Measurements from ENCODE around the gene SLC16A12. TPM values are rescaled to one million over a fixed set of nuclear protein-coding genes. Genes with fewer than 3 reads are reported as not detected.
"Not testable (repeated sequence)": the region's sequence is repeated elsewhere in the genome, so short reads cannot be mapped to it uniquely, and the experiment has no call there.

The SLC16A12 gene
- total RNA-seq, 2 donors from 2014 or later = not detected

DNA sequence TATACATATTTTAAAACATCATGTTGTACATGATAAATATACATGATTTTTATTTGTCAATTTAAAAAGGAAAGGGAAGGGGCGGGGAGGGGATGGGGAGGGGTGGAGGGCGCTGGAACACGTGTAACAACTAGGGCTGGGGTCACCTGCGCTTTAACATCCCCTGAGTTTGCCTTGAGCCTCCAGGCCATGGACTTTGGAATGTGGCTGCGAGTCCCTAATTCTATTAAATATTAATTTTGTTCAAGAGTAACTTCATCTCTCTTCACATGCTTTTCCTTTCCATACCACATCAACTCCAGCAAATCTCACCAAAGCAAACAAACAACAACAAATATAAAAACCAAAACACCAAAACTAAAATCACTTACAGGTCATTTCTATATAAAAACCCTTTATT is 110.4 kb downstream of the SLC16A12 start:
- ATAC-seq (no peak), DNase-seq (ENCODE audit: low spot score in 2 of 2) (no peak)
- peaks cover 0 to 7% of the 10 kb centered on the region in 2 donors for H3K36me3 Mint-ChIP-seq
- H3K27ac Mint-ChIP-seq = no peak overlapping the region
- no peaks in the 10 kb centered on the region for H3K9me3 Mint-ChIP-seq

DNA sequence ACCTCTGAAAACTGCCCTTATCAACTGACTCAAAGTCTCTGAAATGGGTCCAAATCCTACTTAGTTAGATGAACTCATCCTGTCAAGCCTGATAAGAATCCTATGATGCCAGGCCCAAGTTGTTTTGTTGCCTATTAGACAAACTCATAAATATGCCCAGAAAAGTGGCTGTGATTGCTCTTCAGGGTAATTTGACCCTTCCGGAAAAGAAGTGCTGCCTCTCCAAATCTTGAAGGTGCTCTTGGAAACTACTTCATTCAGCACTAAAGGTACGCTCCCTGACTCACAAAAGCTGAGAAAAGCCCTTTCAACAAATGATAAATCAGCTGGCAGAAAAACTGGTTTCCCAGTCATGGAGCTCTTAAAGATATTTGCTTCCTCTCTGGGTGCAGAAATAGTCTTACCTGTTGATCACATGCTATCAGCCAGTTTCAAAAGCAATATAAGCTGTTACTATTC is 114.3 kb downstream of the SLC16A12 start:
- Mint-ChIP-seq H3K9me3 (no peaks in the 10 kb centered on the region), H3K36me3 (peaks cover 2 to 13% of the 10 kb centered on the region in 2 donors), H3K27ac (no peak overlapping the region)
- ATAC-seq (no peak), DNase-seq (ENCODE audit: low spot score in 2 of 2) (no peak)

DNA sequence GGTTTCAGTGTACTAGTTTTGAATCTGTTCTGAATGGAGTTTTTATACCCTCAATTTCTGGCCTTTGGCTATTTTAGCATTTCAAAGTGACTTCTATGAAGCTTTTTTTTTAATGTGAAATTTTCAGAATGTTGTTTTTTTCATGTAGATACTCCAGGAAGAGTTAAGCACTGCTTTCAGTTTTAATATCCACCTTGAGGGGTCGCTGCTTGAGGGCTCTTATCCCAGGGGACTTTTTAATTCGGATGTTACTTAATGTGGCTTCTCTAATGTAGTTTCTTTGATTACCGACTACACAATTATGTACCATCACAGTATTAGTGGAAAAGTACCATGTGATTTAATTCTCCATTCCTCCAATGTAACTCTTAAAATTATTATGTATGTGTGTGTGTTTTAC is 115.8 kb downstream of the SLC16A12 start:
- no peak for DNase-seq (ENCODE audit: low spot score in 2 of 2)
- no peak for ATAC-seq
- no peak overlapping the region for H3K27ac Mint-ChIP-seq
- H3K9me3 Mint-ChIP-seq = no peaks in the 10 kb centered on the region
- peaks cover 12 to 22% of the 10 kb centered on the region in 2 donors for H3K36me3 Mint-ChIP-seq

DNA sequence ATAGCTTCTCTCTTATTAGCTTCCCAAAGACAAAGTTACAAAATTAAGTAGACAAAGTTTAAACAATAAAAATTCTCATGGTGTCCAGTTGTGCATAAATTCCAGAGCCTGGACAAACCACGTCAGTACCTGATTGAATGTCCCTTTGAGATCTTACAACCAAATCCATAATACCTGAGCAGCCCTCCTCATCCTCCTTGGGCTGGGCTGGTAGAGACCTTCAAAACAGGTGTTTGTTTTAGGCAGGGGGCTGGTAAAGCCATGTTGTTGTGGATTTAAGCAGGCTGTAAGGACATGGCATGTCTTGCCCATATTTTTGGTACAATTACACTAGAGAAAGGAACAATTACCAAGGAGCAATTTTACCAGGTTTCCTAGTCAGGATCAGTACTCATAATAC is 118.9 kb downstream of the SLC16A12 start:
- H3K27ac Mint-ChIP-seq = peak overlapping the region in 1 of 2 donors; percentile 91
- peaks cover 7% of the 10 kb centered on the region in 2 donors for H3K9me3 Mint-ChIP-seq

DNA sequence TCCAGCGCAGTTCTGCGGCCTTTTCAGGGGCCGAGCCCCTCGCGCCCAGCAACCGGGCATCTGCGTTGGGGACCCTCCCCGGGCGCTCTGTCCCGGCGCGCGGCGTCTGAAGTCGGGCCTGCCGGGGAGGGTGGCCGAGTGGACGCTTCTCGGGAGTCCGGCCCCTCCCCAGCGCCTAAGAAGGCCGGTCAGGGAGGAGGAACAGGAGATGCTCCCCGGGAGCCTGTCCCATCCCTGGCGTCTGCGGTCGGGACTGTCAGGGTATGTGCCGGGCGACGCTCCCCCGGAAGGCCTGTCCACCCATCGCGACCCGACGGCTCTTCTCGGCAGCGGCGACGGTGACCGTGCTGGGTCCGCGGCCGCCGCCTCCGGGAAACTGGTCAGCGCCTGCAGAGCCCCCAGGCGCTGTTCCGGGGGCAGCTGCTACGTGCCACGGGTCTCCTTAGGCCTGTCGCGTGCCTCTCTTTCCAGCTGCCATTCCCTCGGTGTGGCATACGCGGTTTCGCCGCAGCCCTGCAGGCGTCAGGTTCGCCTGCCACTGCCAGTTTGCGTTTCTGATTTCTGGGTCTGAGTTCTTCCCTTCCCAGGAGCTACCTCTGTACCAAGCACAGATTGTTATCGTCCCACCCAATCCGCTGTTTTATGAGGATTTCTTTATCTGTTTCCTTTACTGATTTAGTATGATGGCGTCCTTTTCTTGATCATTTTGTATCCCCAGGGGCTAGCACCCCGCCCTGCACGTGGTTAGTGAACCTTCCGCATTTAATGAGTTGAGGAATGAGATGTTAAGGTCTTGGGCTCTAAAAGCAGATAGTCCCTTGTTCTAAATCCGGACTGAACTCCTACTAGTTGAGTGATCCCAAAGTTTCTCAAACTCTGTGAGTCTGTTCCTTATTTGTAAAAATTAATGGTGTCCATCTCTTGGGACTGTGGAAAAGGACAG is 120.2 kb downstream of the SLC16A12 start:
- H3K36me3 Mint-ChIP-seq = peaks cover 23% of the 10 kb centered on the region in 2 donors
- H3K27ac Mint-ChIP-seq = peak overlapping the region; percentile 91 to 97
- H3K9me3 Mint-ChIP-seq = peaks cover 7% of the 10 kb centered on the region in 2 donors
- ATAC-seq = peak; percentile 52 to 59
- peak; percentile 26 to 60 for DNase-seq (ENCODE audit: low spot score in 2 of 2)

More for the DNA sequence above, 118.9 kb downstream of the SLC16A12 start:
- peaks cover 23 to 29% of the 10 kb centered on the region in 2 donors for H3K36me3 Mint-ChIP-seq
- ATAC-seq (no peak), DNase-seq (ENCODE audit: low spot score in 2 of 2) (no peak)

DNA sequence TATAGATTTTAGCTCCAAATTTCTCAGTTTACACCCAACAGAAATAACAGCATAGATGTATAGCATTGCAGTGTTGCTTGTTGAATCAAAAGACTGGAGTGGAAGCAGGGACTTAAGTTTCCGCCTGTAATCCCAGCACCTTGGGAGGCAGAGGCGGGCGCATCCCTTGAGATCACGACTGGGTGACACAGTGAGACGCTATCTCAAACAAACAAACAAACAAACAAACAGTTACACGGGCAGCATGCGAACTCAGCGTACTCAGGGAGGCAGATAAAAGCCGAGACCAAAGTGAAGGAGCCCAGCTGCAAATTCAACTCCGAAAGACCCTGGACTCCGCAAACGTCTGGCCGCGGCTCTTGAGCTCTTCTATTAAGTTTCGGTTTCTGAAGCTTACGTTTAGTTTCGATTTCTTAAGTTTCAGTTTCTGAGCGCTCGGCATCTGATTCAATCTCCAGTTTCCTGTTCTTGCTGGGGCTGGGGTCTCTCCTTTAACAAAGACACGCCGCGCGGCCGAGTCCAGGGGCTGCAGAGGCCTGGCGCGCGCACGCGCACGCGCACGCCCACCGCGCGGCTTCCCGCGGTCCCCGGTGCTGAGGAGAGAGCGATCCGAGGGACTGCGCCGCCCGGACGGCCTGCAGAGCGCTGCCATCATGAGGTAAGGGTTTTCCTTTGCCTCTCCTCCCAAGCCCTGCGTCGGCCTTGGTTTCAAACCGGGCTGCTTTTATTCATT is 121.1 kb downstream of the SLC16A12 start, which contains the start of gene IFIT5:
Gene IFIT5, plus strand, starts transcription at position 423 of the 733 bp plus-strand sequence. Its CDS starts 231 bp downstream, at position 654.
- DNase-seq (ENCODE audit: low spot score in 2 of 2) = peak; percentile 61 to 79
- H3K36me3 Mint-ChIP-seq = peaks cover 23% of the 10 kb centered on the region in 2 donors
- H3K27ac Mint-ChIP-seq = peak within 1 kb of the TSS; percentile 91 to 97
- H3K9me3 Mint-ChIP-seq = peaks cover 7% of the 10 kb centered on the region in 2 donors
- peak; percentile 81 to 83 for ATAC-seq

DNA sequence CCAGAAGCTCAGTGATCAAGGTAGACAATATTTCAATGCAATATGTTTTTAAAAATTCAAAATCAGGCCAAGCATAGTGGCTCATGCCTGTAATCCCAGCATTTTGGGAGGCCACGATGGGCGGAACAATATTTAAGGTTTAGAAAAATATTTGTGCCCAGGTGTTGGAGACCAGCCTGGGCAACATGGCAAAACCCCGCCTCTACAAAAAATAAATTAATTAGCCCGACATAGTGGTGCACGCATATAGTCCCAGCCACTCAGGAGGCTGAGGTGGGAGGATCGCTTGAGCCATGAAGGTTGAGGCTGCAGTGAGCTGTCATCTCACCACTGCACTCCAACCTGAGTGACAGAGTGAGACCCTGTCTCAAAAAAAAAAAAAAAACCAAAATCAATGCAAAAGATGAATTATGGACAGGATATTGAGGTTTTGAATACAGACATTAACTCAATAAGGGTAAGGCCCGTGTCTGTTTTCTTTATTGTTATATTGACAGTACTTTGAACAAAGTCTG is 121.9 kb downstream of the SLC16A12 start:
- H3K9me3 Mint-ChIP-seq = peaks cover 7% of the 10 kb centered on the region in 2 donors
- peaks cover 23% of the 10 kb centered on the region in 2 donors for H3K36me3 Mint-ChIP-seq
- H3K27ac Mint-ChIP-seq = peak overlapping the region; percentile 88 to 91
- ATAC-seq (no peak), DNase-seq (ENCODE audit: low spot score in 2 of 2) (no peak)

DNA sequence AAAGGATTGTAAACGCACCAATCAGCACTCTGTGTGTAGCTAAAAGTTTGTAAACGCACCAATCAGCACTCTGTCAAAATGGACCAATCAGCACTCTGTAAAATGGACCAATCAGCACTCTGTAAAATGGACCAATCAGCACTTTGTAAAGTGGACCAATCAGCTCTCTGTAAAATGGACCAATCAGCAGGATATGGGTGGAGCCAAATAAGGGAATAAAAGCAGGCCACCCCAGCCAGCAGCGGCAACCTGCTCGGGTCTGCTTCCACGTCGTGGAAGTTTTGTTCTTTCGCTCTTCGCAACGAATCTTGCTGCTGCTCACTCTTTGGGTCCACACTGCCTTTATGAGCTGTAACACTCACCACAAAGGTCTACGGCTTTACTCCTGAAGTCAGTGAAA is 123.1 kb downstream of the SLC16A12 start:
- not testable (repeated sequence) for H3K9me3 Mint-ChIP-seq; DNase-seq (ENCODE audit: low spot score in 2 of 2); ATAC-seq
- Mint-ChIP-seq H3K27ac (peak overlapping the region in 1 of 2 donors; percentile 81), H3K36me3 (peaks cover 23% of the 10 kb centered on the region in 2 donors)

DNA sequence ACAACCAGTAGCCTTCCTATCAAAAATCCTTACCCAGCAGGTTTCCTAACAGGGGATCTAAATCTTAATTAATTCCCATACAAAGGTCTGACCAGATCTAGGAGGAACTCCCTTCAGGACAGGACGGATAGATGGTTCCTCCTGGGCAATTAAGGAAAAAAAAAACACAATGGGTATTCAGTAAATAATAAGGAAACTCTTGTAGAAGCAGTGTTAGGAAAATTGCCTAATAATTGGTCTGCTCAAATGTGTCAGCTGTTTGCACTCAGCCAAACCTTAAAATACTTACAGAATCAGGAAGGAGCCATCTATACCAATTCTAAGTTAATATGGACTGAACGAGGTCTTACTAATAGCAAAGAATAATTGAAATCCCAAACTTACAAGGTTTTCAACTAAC is 124.3 kb downstream of the SLC16A12 start:
- not testable (repeated sequence) for H3K27ac Mint-ChIP-seq; DNase-seq (ENCODE audit: low spot score in 2 of 2); H3K9me3 Mint-ChIP-seq; ATAC-seq
- H3K36me3 Mint-ChIP-seq = peaks cover 21 to 24% of the 10 kb centered on the region in 2 donors

DNA sequence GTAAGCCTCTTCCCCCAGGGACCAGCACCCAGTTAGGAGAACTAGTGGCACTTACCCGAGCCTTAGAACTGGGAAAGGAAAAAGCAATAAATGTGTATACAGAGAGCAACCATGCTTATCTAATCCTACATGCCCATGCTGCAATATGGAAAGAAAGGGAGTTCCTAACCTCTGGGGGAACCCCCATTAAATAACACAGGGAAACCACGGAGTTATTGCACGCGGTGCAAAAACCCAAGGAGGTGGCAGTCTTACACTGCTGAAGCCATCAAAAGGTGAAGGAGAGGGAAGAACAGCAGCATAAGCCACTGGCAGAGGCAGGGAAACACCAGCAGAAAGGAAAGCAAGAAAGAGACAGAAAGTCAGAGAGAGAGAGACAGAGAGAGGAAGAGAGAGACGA is 124.8 kb downstream of the SLC16A12 start:
- not testable (repeated sequence) for H3K9me3 Mint-ChIP-seq; DNase-seq (ENCODE audit: low spot score in 2 of 2); H3K27ac Mint-ChIP-seq; ATAC-seq
- H3K36me3 Mint-ChIP-seq = peaks cover 16 to 25% of the 10 kb centered on the region in 2 donors

DNA sequence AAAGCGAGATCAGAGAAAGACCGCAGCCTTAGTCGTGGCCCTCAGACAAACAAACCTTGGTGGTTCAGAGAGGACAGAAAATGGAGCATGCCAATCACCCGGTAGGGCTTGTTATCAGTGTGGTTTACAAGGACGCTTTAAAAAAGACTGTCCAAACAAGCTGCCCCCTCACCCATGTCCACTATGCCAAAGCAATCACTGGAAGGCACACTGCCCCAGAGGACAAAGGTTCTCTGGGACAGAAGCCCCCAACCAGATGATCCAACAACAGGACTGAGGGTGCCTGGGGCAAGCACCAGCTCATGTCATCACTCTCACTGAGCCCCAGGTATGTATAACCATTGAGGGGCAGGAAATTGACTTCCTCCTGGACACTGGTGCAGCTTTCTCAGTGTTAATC is 126.1 kb downstream of the SLC16A12 start:
- H3K36me3 Mint-ChIP-seq = peaks cover 10 to 26% of the 10 kb centered on the region in 2 donors
- not testable (repeated sequence) for ATAC-seq; H3K27ac Mint-ChIP-seq; H3K9me3 Mint-ChIP-seq; DNase-seq (ENCODE audit: low spot score in 2 of 2)

DNA sequence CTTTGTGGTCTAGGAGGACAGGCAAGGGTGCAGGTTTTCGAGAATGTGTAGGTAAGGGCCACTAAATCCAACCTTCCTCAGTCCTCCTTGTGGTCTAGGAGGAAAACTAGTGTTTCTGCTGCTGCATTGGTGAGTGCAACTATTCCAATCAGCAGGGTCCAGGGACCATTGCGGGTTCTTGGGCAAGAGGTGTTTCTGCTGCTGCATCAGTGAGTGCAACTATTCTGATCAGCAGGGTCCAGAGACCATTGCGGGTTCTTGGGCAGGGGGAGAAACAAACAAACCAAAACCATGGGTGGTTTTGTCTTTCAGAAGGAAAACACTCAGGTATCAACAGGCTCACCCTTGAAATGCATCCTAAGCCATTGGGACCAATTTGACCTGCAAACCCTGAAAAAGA is 127.6 kb downstream of the SLC16A12 start:
- H3K36me3 Mint-ChIP-seq = peaks cover 14 to 26% of the 10 kb centered on the region in 2 donors
- H3K9me3 Mint-ChIP-seq; DNase-seq (ENCODE audit: low spot score in 2 of 2); ATAC-seq; H3K27ac Mint-ChIP-seq: not testable (repeated sequence)

DNA sequence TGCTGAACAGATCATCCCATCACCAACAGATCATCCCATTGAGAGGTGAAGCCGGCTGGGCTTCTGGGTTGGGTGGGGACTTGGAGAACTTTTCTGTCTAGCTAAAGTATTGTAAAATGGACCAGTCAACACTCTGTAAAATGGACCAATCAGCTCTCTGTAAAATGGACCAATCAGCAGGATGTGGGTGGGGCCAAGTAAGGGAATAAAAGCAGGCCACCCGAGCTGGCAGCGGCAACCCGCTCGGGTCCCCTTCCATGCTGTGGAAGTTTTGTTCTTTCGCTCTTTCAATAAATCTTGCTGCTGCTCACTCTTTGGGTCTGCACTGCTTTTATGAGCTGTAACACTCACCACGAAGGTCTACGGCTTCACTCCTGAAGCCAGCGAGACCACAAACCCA is 129.2 kb downstream of the SLC16A12 start:
- not testable (repeated sequence) for DNase-seq (ENCODE audit: low spot score in 2 of 2); H3K9me3 Mint-ChIP-seq; H3K27ac Mint-ChIP-seq; ATAC-seq
- H3K36me3 Mint-ChIP-seq = peaks cover 12 to 24% of the 10 kb centered on the region in 2 donors

DNA sequence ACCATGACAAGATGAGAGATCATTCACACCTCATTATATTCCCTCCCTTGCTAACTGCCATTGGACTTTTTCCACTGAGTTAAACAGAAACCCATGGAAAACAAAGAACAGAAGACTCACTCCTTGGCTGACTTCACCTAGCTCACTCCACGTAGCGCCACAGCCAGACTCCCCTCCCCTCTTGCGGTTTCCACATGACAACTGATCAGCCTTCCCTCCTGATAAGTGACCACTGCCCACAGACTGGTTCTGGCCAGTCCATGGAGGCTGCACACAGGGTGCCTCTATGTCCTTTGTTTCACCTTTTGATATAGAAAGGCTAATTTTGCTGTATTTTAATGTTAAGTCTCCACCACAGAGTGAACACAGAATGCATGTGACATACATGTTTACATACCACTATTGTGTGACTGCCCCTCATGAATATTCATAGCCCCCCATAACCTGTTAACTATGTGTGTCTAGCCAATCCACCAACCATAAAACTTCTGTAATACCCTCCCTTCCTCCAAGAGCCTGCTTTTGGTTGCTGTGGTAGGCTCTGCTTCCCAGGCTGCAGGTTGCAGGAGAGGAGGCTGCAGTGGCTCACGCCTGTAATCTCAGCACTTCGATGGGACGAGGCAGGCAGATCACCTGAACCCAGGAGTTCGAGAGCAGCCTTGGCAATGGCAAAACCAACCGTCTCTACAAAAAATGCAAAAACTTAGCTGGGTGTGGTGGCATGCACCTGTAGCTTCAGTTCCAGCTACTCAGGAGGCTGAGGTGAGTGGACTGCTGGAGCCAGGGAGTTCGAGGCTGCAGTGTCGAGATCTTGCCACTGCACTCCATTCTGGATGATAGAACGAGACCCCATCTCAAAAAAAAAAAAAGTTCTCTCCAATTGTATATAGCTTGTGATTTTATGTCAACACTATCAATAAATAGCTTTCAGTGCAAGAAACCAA is 131.0 kb downstream of the SLC16A12 start:
- Mint-ChIP-seq H3K9me3 (no peaks in the 10 kb centered on the region), H3K36me3 (peaks cover 12 to 24% of the 10 kb centered on the region in 2 donors), H3K27ac (no peak overlapping the region)
- DNase-seq (ENCODE audit: low spot score in 2 of 2) = no peak
- no peak for ATAC-seq

DNA sequence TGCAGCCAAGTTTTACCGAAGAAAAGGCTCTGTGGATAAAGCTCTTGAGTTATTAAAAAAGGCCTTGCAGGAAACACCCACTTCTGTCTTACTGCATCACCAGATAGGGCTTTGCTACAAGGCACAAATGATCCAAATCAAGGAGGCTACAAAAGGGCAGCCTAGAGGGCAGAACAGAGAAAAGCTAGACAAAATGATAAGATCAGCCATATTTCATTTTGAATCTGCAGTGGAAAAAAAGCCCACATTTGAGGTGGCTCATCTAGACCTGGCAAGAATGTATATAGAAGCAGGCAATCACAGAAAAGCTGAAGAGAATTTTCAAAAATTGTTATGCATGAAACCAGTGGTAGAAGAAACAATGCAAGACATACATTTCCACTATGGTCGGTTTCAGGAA is 132.4 kb downstream of the SLC16A12 start:
- ATAC-seq (no peak), DNase-seq (ENCODE audit: low spot score in 2 of 2) (no peak)
- H3K9me3 Mint-ChIP-seq = no peaks in the 10 kb centered on the region
- H3K27ac Mint-ChIP-seq = no peak overlapping the region
- H3K36me3 Mint-ChIP-seq = peaks cover 12 to 26% of the 10 kb centered on the region in 2 donors

DNA sequence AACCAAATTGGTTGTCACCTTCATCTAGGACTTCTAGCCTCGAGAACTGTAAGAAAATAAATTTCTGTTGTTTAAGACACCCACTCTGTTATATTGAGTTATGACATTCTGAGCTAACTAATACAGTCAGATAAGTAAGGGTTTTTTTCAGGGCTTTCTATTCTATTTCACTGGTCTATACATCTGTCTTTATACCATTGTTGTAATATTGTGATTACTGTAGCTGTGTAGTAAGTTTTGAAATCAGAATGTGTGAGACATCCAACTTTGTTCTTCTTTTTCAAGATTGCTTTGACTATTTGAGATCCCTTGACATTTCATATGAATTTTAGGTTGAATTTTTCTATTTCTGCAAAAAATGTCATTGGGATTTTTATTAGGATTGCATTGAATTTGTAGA is 135.4 kb downstream of the SLC16A12 start:
- peaks cover 0 to 5% of the 10 kb centered on the region in 2 donors for H3K9me3 Mint-ChIP-seq
- DNase-seq (ENCODE audit: low spot score in 2 of 2) = no peak
- ATAC-seq = no peak
- peaks cover 12 to 21% of the 10 kb centered on the region in 2 donors for H3K36me3 Mint-ChIP-seq
- H3K27ac Mint-ChIP-seq = no peak overlapping the region

All from activated naive CD4-positive, alpha-beta T cell treated with anti-CD3 and anti-CD28 coated beads, Interleukin-2, amount 50 U/mL, for 72 hours (primary cell).